Bronchial epithelial cell (primary cell): ENCODE data around the gene SYCE1L. TPM values are rescaled to one million over a fixed set of nuclear protein-coding genes. Genes with fewer than 3 reads are reported as not detected.

Experiments used
- DNase-seq: peaks from one replicate; pipeline ENCODE4 v3.0.0-alpha.2; 2010; ENCODE audit warnings: low read depth
- FAIRE-seq: peaks from 2 replicates; lab custom pipeline; 2011; peaks lifted over from hg19 to GRCh38; lab: Jason Lieb, UNC
- H3K27me3 ChIP-seq: 2 replicates; pipeline ENCODE4 v1.5.1; 2011; ENCODE audit warnings: low read length; ENCODE audit not compliant: control insufficient read depth, insufficient read depth
- H3K36me3 ChIP-seq: 2 replicates; pipeline ENCODE4 v1.5.1; 2011; ENCODE audit warnings: low read length; ENCODE audit not compliant: control insufficient read depth, insufficient read depth
- H3K4me3 ChIP-seq: 2 replicates; pipeline ENCODE4 v1.5.1; 2011; ENCODE audit warnings: mild to moderate bottlenecking, low read depth, low read length, control low read depth
- total RNA-seq: library from RNA; depleted of rRNA; stranded (reverse); fragments of >200 nt; gene quantifications from 2 replicates; pipeline ENCODE4 v1.2.1, GENCODE V29; 2014
- TF ChIP-seq, protein P1 (sequence below): IDR thresholded peaks from 2 replicates; pipeline ENCODE4 v1.5.1; 2011; ENCODE audit warnings: mild to moderate bottlenecking, moderate library complexity, low read length, control low read depth, inconsistent platforms; ENCODE audit not compliant: insufficient read depth, severe bottlenecking

Gene SYCE1L
- total RNA-seq, 1 donor from 2014 or later, result not detected

DNA sequence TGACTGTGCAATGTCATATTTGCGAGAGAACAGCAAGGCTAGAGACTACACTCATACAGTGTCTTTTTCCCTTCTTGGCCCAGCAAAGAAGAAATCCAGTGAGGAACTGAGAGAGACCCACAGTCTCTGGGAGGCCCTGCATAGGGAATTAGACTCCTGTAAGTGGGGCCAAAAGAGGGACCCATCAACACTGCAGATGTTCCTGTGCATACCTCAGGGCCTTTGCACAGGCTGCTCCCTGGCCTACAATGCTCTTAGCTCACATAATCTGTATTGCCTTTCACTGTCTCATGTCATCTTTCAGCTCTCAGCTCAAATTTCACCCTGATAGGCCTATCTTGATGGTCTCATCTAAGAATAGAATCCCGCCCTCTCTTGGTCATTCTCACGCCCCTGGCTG, 9.2 kb downstream of the SYCE1L start:
- TF ChIP-seq, protein P1, sequence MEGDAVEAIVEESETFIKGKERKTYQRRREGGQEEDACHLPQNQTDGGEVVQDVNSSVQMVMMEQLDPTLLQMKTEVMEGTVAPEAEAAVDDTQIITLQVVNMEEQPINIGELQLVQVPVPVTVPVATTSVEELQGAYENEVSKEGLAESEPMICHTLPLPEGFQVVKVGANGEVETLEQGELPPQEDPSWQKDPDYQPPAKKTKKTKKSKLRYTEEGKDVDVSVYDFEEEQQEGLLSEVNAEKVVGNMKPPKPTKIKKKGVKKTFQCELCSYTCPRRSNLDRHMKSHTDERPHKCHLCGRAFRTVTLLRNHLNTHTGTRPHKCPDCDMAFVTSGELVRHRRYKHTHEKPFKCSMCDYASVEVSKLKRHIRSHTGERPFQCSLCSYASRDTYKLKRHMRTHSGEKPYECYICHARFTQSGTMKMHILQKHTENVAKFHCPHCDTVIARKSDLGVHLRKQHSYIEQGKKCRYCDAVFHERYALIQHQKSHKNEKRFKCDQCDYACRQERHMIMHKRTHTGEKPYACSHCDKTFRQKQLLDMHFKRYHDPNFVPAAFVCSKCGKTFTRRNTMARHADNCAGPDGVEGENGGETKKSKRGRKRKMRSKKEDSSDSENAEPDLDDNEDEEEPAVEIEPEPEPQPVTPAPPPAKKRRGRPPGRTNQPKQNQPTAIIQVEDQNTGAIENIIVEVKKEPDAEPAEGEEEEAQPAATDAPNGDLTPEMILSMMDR, result no peak
- Histone ChIP-seq H3K4me3 (no peak overlapping the region), H3K36me3 (no peaks in the 10 kb centered on the region), H3K27me3 (no peaks in the 10 kb centered on the region)
- no peak for FAIRE-seq
- DNase-seq, result no peak

DNA sequence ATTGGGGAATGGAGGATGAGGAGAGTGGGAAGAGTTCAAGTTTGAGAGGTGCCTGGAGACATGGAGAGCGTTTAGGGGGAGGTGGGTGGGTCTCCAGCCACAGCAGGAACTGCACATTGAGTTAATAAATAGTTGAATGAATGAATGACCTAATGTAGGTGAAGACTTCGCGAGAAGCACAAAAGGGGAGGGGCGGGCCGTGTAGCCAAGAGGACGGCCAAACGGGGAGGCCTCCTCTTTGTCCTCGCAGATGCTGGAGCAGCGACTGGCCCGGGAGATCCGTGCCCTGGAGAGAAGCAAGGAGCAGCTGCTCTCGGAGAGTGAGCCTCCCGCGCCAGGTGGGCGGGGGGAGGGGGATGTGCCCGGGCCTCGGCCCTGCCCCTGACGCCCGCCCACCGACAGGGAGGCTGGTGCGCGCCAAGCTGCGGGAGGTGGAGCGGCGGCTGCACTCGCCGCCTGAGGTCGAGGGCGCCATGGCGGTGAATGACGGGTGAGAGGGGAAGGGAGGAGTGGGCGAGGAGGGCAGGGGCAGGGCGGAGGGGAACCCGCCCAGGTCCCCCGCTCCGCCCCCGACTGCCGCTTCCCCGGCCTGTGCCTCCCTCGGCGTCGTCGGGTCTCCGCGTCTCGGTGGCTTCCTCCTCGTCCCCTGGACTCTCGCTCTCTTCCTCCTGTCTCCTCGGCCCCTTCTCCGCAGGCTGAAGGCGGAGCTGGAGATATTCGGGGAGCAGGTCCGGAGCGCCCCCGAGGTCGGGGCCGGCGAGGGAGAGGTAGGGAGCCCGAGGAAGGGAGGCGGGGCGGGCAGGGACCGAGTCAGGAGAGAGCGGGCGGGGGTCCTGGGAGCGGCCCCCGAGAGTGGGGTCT, 12.9 kb downstream of the SYCE1L start:
- H3K4me3 ChIP-seq, result peak overlapping the region; percentile 52
- FAIRE-seq (no peak), DNase-seq (no peak)

DNA sequence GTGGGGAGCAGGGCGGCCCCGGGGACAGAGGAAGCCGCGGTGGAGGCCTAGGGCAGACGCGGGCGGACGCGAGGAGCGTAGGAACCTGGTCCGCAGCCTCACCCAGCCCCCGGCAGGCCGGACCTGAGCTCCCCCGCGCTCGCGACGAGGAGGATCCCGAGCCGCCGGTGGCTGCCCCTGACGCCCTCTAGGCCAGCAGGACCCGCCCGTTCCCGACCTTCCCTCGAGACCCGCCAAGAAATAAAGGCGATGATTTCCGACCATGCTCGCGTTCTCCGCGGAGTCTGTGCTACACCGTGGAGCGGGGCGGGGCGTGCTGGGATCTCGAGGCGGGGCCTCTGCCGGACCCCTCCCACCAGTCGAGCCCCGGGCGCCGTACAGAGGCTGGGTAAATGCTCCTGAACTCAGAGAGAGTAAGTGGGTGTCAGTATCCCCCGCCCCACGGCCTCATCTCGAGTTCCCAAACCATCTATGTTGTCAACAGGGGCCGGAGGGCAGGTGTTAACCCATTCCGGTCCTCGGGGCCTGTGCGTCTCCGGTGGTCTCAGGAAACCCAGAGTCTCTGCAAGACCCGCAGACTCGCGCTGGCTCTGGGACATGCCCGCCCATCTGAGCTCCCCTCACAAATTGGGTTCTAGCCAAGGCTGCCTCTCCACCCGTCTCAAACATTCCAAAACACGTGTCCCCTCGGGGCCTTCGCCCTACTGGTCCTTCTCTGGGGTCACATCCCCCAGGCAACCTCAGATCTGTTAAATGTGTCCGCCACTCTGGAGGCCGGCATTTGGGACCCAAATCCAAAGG, 13.7 kb downstream of the SYCE1L start:
- no peaks in the 10 kb centered on the region for H3K36me3 ChIP-seq
- TF ChIP-seq, protein P1, result no peak
- no peaks in the 10 kb centered on the region for H3K27me3 ChIP-seq
- FAIRE-seq (no peak), DNase-seq (no peak)
- peak overlapping the region; percentile 52 for H3K4me3 ChIP-seq

More for the DNA sequence above, 12.9 kb downstream of the SYCE1L start:
- Histone ChIP-seq H3K27me3 (no peaks in the 10 kb centered on the region), H3K36me3 (no peaks in the 10 kb centered on the region)
- TF ChIP-seq, protein P1, result no peak

DNA sequence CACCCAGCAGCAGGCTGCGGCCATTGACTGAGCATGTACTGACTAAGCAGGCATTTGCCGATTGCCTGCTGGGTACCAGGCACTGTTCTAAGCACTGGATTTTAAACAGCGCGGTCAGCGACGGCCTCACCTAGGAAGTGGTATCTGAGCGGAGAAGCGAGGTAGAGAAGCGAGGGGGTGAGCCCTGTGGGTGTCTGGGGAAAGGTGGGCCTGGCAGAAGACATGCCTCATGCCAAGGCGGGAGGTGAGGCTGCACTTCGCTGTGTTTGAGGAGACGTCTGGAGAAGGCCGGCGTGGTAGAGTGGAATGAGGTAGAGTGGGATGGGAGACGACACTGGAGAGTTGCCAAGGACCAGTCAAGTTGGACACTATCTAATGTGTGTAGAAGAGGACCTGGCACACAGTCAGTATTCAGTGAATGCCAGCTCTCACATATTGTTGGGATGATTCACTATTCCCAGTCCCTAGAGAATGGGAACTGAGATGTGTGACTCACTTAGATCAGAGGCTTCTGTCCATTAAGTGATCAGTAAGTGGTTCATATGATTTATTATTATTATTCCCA, 14.4 kb downstream of the SYCE1L start:
- DNase-seq (peak; percentile 94), FAIRE-seq (no peak)
- TF ChIP-seq, protein P1, result no peak
- Histone ChIP-seq H3K27me3 (no peaks in the 10 kb centered on the region), H3K4me3 (no peak overlapping the region), H3K36me3 (no peaks in the 10 kb centered on the region)

DNA sequence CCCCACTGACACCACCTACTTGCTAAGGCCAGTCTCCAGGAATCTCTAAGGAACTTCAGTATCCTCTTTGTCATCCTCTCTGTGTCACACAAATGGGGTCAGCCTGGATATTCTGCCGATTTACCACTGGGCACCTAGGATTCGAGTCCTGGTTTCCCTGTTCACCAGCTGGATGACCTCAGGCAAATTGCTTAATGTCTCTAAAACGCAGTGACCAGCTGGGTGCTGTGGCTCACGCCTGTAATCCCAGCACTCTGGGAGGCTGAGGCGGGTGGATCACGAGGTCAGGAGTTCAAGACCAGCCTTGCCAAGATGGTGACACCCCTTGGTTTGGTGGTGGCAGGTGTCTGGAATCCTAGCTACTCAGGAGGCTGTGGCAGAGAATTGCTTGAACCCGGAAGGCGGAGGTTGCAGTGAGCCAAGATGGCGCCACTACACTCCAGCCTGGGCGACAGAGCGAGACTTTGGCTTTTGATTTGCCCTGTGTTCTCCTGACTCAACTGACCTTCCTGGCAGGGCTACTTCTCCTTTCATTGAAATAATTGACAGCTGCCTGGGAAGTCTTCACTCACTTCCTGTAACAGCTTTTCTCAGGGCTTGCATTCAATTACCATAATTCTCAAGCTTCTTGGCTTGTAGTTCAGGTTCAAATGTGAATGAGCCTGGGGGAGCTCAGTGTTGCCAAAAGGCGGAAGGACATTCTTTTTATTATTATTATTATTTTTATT, 15.4 kb downstream of the SYCE1L start:
- no peaks in the 10 kb centered on the region for H3K27me3 ChIP-seq
- TF ChIP-seq, protein P1, result no peak
- no peaks in the 10 kb centered on the region for H3K36me3 ChIP-seq
- FAIRE-seq (no peak), DNase-seq (no peak)
- H3K4me3 ChIP-seq, result no peak overlapping the region
